GM19372 (cell line): ENCODE measurements around the gene IFNA5.
A peak's percentile ranks its signal among the peaks of the same experiment; 100 is the strongest.

Experiments
- ATAC-seq: cut with Tn5 transposase; IDR thresholded peaks from one replicate; pipeline ENCODE4 v1.9.1; 2021; ENCODE audit warnings: mild to moderate bottlenecking, low read depth, moderate library complexity; ENCODE audit not compliant: unreplicated experiment

The IFNA5 gene

GRCh38 chr9:21294904-21295538, 10.1 kb downstream of the IFNA5 start:
- ATAC-seq, result peak; percentile 79

- ATAC-seq, result peak; percentile 30
Observed at GRCh38 chr9:21294364-21294774, 10.7 kb downstream of the IFNA5 start.

GRCh38 chr9:21289848-21290247, 15.3 kb downstream of the IFNA5 start:
- no peak for ATAC-seq

- ATAC-seq, result no peak
Observed at GRCh38 chr9:21287280-21287679, 17.8 kb downstream of the IFNA5 start.

- ATAC-seq, result no peak
Observed at GRCh38 chr9:21286659-21287058, 18.5 kb downstream of the IFNA5 start.

GRCh38 chr9:21286099-21286498, 19.0 kb downstream of the IFNA5 start:
- ATAC-seq, result no peak

GRCh38 chr9:21281275-21281674, 23.8 kb downstream of the IFNA5 start:
- no peak for ATAC-seq

GRCh38 chr9:21268347-21268657, 36.8 kb downstream of the IFNA5 start:
- no peak for ATAC-seq

GRCh38 chr9:21267485-21268346, 37.4 kb downstream of the IFNA5 start:
- no peak for ATAC-seq

- ATAC-seq, result no peak
Observed at GRCh38 chr9:21266733-21267484, 38.2 kb downstream of the IFNA5 start.

- no peak for ATAC-seq
Observed at GRCh38 chr9:21265421-21266189, 39.5 kb downstream of the IFNA5 start.

- no peak for ATAC-seq
Observed at GRCh38 chr9:21255538-21256212, 49.4 kb downstream of the IFNA5 start.
